ENCODE data around the gene ZNF212.

Gene ZNF212

DNA sequence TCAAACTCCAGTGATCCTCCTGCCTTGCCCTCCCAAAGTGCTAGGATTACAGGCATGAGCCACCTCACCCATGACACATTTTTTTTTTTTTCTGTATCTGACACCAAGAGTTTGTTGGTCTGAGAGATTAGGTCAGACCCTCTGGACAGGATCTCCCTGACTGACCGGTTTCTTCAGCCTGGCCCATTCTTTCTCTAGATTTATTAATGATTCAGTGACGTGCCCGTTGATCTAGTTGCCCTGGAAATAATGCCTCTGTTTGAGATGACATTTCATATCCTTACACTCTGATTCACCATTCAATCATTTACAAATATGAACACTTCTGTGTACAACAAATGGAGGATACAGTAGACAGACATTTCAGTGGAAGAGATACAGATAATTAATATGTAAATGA, 1.4 kb upstream of the ZNF212 start:
- peaks cover 14% of the 10 kb centered on the region for H3K36me3 ChIP-seq (replicated peaks; ENCODE audit: low read depth, low read length)
- no peaks in the 10 kb centered on the region; the same call in 1 of the 2 replicates for H4K20me1 ChIP-seq (ENCODE audit: insufficient read depth, low read length)
- no peak overlapping the region for H2AFZ ChIP-seq (ENCODE audit: low read depth, low read length)
- TF ChIP-seq, protein P1, sequence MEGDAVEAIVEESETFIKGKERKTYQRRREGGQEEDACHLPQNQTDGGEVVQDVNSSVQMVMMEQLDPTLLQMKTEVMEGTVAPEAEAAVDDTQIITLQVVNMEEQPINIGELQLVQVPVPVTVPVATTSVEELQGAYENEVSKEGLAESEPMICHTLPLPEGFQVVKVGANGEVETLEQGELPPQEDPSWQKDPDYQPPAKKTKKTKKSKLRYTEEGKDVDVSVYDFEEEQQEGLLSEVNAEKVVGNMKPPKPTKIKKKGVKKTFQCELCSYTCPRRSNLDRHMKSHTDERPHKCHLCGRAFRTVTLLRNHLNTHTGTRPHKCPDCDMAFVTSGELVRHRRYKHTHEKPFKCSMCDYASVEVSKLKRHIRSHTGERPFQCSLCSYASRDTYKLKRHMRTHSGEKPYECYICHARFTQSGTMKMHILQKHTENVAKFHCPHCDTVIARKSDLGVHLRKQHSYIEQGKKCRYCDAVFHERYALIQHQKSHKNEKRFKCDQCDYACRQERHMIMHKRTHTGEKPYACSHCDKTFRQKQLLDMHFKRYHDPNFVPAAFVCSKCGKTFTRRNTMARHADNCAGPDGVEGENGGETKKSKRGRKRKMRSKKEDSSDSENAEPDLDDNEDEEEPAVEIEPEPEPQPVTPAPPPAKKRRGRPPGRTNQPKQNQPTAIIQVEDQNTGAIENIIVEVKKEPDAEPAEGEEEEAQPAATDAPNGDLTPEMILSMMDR (IDR thresholded peaks at IDR 0.05; ENCODE audit: low read depth, low read length) = no peak
- TF ChIP-seq EZH2phosphoT487 (IDR thresholded peaks at IDR 0.05; ENCODE audit: low read depth) = no peak
- peaks cover 10% of the 10 kb centered on the region; the same call in 1 of the 2 replicates for H3K27me3 ChIP-seq (ENCODE audit: low read depth, low read length)
- peaks cover 14% of the 10 kb centered on the region; the same call in 1 of the 2 replicates for H3K9me3 ChIP-seq (ENCODE audit: insufficient read depth, low read length)
- H3K4me1 ChIP-seq (ENCODE audit: low read length) = peaks cover 16% of the 10 kb centered on the region
- no peak overlapping the region for H3K9ac ChIP-seq (ENCODE audit: low read length)
- H3K4me2 ChIP-seq (ENCODE audit: low read length) = peak overlapping the region; percentile 97
- peak overlapping the region; percentile 94 for H3K4me3 ChIP-seq (ENCODE audit: low read length)
- H3K27ac ChIP-seq (ENCODE audit: low read length) = no peak overlapping the region
- H3K79me2 ChIP-seq (ENCODE audit: low read length) = peaks cover 29% of the 10 kb centered on the region

DNA sequence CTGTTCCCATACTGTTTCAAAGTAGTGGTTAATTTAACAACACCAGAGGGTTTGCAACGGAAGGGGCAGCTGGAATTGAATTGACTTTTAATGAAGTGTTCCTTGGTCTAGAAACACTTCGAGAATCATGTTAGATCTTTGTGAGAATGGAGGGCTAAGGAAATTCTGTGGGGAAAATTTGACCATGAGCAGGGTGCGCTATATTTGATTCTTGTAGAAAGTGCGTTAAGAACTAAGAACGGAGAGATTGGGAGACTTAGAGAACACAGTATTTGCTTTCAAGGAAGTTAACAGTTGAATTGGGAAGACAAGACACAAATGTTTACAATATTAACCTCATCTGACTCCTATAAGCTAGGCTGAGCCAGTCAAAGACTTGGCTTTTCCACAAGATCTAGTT, 1.2 kb downstream of the ZNF212 start:
- Histone ChIP-seq H3K27me3 (ENCODE audit: low read depth, low read length) (peaks cover 10% of the 10 kb centered on the region; the same call in 1 of the 2 replicates), H3K4me2 (ENCODE audit: low read length) (peak overlapping the region; percentile 98), H4K20me1 (ENCODE audit: insufficient read depth, low read length) (no peaks in the 10 kb centered on the region; the same call in 1 of the 2 replicates), H3K79me2 (ENCODE audit: low read length) (peaks cover 32% of the 10 kb centered on the region), H3K9me3 (ENCODE audit: insufficient read depth, low read length) (peaks cover 14% of the 10 kb centered on the region; the same call in 1 of the 2 replicates), H3K4me1 (ENCODE audit: low read length) (peaks cover 16% of the 10 kb centered on the region), H3K36me3 (replicated peaks; ENCODE audit: low read depth, low read length) (peaks cover 18% of the 10 kb centered on the region), H3K4me3 (ENCODE audit: low read length) (peak overlapping the region; percentile 94), H2AFZ (ENCODE audit: low read depth, low read length) (no peak overlapping the region), H3K27ac (ENCODE audit: low read length) (no peak overlapping the region), H3K9ac (ENCODE audit: low read length) (0 out of 2 replicates have a peak overlapping the region, but pooled peaks have one; percentile 78)
- TF ChIP-seq, protein P1 (IDR thresholded peaks at IDR 0.05; ENCODE audit: low read depth, low read length) = no peak
- TF ChIP-seq EZH2phosphoT487 (IDR thresholded peaks at IDR 0.05; ENCODE audit: low read depth) = no peak

DNA sequence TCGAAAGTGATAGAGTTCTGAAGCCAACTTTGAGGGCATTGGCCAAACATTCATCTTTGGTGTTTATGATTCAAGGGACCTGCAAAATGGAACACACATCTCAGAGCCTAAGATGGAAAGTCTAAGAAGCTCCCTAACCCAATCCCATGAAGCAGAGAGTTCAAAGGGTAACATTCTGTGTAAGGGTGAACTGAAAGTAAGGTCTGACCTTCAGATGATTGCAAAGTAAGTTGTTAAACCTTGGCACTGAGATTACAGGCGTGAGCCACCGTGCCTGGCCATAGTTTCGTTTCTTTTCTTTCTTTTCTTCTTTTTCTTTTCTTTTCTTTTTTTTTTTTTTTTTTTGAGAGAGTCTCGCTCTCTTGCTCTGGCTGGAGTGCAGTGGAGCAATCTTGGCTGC, 2.2 kb downstream of the ZNF212 start:
- Histone ChIP-seq H3K4me3 (ENCODE audit: low read length) (no peak overlapping the region), H2AFZ (ENCODE audit: low read depth, low read length) (no peak overlapping the region), H3K79me2 (ENCODE audit: low read length) (peaks cover 33% of the 10 kb centered on the region), H3K27me3 (ENCODE audit: low read depth, low read length) (peaks cover 8% of the 10 kb centered on the region; the same call in 1 of the 2 replicates), H3K9me3 (ENCODE audit: insufficient read depth, low read length) (peaks cover 14% of the 10 kb centered on the region; the same call in 1 of the 2 replicates), H4K20me1 (ENCODE audit: insufficient read depth, low read length) (no peaks in the 10 kb centered on the region; the same call in 1 of the 2 replicates), H3K4me2 (ENCODE audit: low read length) (no peak overlapping the region), H3K36me3 (replicated peaks; ENCODE audit: low read depth, low read length) (peaks cover 18% of the 10 kb centered on the region), H3K27ac (ENCODE audit: low read length) (no peak overlapping the region), H3K9ac (ENCODE audit: low read length) (no peak overlapping the region), H3K4me1 (ENCODE audit: low read length) (peaks cover 16% of the 10 kb centered on the region)
- no peak for TF ChIP-seq EZH2phosphoT487 (IDR thresholded peaks at IDR 0.05; ENCODE audit: low read depth)
- TF ChIP-seq, protein P1 (IDR thresholded peaks at IDR 0.05; ENCODE audit: low read depth, low read length) = no peak

DNA sequence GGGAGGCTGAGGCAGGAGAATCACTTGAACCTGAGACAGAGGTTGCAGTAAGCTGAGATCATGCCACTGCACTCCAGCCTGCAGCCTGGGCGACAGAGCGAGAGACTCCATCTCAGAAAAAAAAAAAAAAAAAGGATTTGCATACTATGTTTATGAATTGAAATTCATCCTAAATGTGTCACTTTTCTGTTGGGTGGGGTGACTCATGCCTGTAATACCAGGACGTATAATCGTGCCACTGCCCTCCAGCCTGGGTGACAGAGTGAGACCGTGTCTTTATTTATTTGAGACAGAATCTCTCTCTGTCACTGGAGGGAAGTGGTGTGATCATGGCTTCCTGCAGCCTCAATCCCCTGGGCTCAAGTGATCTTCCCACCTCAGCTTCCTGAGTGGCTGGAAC, 5.8 kb downstream of the ZNF212 start:
- H3K9ac ChIP-seq (ENCODE audit: low read length) = no peak overlapping the region

More for the DNA sequence above, 5.8 kb downstream of the ZNF212 start:
- no peaks in the 10 kb centered on the region for H3K27me3 ChIP-seq (ENCODE audit: low read depth, low read length)
- H3K36me3 ChIP-seq (replicated peaks; ENCODE audit: low read depth, low read length) = peaks cover 18% of the 10 kb centered on the region
- no peak overlapping the region for H2AFZ ChIP-seq (ENCODE audit: low read depth, low read length)
- H3K4me1 ChIP-seq (ENCODE audit: low read length) = peaks cover 25% of the 10 kb centered on the region
- H4K20me1 ChIP-seq (ENCODE audit: insufficient read depth, low read length) = no peaks in the 10 kb centered on the region
- no peak for TF ChIP-seq EZH2phosphoT487 (IDR thresholded peaks at IDR 0.05; ENCODE audit: low read depth)
- TF ChIP-seq, protein P1 (IDR thresholded peaks at IDR 0.05; ENCODE audit: low read depth, low read length) = no peak
- peaks cover 37% of the 10 kb centered on the region for H3K79me2 ChIP-seq (ENCODE audit: low read length)
- H3K9me3 ChIP-seq (ENCODE audit: insufficient read depth, low read length) = peaks cover 9% of the 10 kb centered on the region; the same call in 1 of the 2 replicates
- H3K4me3 ChIP-seq (ENCODE audit: low read length) = no peak overlapping the region
- H3K4me2 ChIP-seq (ENCODE audit: low read length) = no peak overlapping the region
- no peak overlapping the region for H3K27ac ChIP-seq (ENCODE audit: low read length)
